ENCODE measurements around the gene TEX261.
A peak's percentile ranks its signal among the peaks of the same experiment; 100 is the strongest.

TEX261 gene

GRCh38 chr2:70981866-70982810 is 12.5 kb downstream of the TEX261 start:
- DNase-seq (ENCODE audit: low spot score) = no peak

- DNase-seq (ENCODE audit: low spot score) = no peak
These were observed 13.3 kb downstream of the TEX261 start for GRCh38 chr2:70981421-70981820.

GRCh38 chr2:70979626-70980025 is 15.0 kb downstream of the TEX261 start:
- no peak for DNase-seq (ENCODE audit: low spot score)

GRCh38 chr2:70979180-70979488 is 15.5 kb downstream of the TEX261 start:
- no peak for DNase-seq (ENCODE audit: low spot score)

- DNase-seq (ENCODE audit: low spot score) = no peak
These were observed 16.1 kb downstream of the TEX261 start, which contains the start of gene ANKRD53 for GRCh38 chr2:70978341-70979179. Gene ANKRD53 (plus strand): TSS chr2:70978630. CDS start chr2:70978646, 16 bp downstream.

- peak; percentile 8 for DNase-seq (ENCODE audit: low spot score)
These were observed 17.0 kb downstream of the TEX261 start for GRCh38 chr2:70977605-70978205.

GRCh38 chr2:70975237-70975636 is 19.4 kb downstream of the TEX261 start:
- no peak for DNase-seq (ENCODE audit: low spot score)

GRCh38 chr2:70974592-70974991 is 20.1 kb downstream of the TEX261 start:
- DNase-seq (ENCODE audit: low spot score) = no peak

GRCh38 chr2:70967189-70967588 is 27.5 kb downstream of the TEX261 start:
- no peak for DNase-seq (ENCODE audit: low spot score)

- DNase-seq (ENCODE audit: low spot score) = no peak
These were observed 28.0 kb downstream of the TEX261 start for GRCh38 chr2:70966681-70967080.

- DNase-seq (ENCODE audit: low spot score) = no peak
These were observed 29.2 kb downstream of the TEX261 start for GRCh38 chr2:70965506-70965905.

GRCh38 chr2:70964596-70965386 is 29.9 kb downstream of the TEX261 start:
- DNase-seq (ENCODE audit: low spot score) = peak; percentile 48

GRCh38 chr2:70964133-70964532 is 30.5 kb downstream of the TEX261 start:
- no peak for DNase-seq (ENCODE audit: low spot score)

- no peak for DNase-seq (ENCODE audit: low spot score)
These were observed 31.5 kb downstream of the TEX261 start for GRCh38 chr2:70962885-70963878.

GRCh38 chr2:70962211-70962884 is 32.3 kb downstream of the TEX261 start:
- DNase-seq (ENCODE audit: low spot score) = no peak

GRCh38 chr2:70961648-70961994 is 33.1 kb downstream of the TEX261 start:
- DNase-seq (ENCODE audit: low spot score) = no peak

GRCh38 chr2:70960833-70961647 is 33.6 kb downstream of the TEX261 start:
- DNase-seq (ENCODE audit: low spot score) = no peak

GRCh38 chr2:70959851-70960832 is 34.5 kb downstream of the TEX261 start:
- DNase-seq (ENCODE audit: low spot score) = no peak

Measured in pons (tissue), 1 donor.